ENCODE measurements around the gene MIOX. TPM values are rescaled to one million over a fixed set of nuclear protein-coding genes. Genes with fewer than 3 reads are reported as not detected.

MIOX gene
- total and polyA plus RNA-seq, 2 of the 13 experiments (the other 11 are each of a cell fraction or from before 2014, with no cell fraction given) = 1.5 to 2.9 TPM

DNA sequence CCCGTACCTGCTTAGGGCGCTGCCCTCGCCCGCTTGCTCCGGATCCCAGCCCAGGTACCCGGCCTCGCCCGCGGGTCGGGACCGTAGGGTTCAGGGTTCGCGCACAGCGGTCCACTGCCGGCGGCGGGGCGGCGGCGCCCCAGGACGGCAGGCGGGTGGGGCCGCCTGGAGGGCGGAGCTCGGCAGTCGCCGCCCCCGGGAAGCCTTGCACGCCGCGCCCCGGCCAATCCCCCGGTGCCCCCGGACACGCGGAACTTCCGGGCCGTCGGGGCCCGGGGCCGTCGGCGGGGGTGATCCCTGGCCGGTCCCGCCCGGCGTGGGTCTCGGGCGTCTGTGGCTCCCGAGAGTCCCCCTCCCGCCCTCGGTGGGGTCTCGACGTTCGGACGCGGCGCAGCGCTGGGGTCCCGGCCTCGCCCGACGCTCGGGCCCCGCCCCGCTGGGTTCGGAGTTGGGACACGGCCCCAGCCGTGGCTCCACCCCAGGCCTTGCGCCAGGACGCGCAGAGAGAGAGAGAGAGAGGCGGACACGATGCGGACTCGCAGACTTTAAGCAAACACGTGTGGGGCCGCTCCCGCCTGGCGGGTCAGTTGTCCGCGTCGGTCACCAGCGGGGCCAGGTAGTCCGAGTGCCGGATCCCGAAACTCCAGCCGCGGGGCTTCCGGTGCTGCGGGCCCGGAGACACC lies 43.4 kb downstream of the MIOX start, which contains the start of gene TYMP (continued):
- 0 out of 2 replicates have a peak, but pooled peaks have one; percentile 44 for TF ChIP-seq FOSL2 (CRISPR knock-in tag; IDR thresholded peaks at IDR 0.05)
- TF ChIP-seq NFYC (CRISPR knock-in tag; IDR thresholded peaks at IDR 0.05) = no peak
- no peak for TF ChIP-seq GPN1 (CRISPR knock-in tag; IDR thresholded peaks at IDR 0.05; ENCODE audit: borderline replicate concordance)
- TF ChIP-seq, protein P1, sequence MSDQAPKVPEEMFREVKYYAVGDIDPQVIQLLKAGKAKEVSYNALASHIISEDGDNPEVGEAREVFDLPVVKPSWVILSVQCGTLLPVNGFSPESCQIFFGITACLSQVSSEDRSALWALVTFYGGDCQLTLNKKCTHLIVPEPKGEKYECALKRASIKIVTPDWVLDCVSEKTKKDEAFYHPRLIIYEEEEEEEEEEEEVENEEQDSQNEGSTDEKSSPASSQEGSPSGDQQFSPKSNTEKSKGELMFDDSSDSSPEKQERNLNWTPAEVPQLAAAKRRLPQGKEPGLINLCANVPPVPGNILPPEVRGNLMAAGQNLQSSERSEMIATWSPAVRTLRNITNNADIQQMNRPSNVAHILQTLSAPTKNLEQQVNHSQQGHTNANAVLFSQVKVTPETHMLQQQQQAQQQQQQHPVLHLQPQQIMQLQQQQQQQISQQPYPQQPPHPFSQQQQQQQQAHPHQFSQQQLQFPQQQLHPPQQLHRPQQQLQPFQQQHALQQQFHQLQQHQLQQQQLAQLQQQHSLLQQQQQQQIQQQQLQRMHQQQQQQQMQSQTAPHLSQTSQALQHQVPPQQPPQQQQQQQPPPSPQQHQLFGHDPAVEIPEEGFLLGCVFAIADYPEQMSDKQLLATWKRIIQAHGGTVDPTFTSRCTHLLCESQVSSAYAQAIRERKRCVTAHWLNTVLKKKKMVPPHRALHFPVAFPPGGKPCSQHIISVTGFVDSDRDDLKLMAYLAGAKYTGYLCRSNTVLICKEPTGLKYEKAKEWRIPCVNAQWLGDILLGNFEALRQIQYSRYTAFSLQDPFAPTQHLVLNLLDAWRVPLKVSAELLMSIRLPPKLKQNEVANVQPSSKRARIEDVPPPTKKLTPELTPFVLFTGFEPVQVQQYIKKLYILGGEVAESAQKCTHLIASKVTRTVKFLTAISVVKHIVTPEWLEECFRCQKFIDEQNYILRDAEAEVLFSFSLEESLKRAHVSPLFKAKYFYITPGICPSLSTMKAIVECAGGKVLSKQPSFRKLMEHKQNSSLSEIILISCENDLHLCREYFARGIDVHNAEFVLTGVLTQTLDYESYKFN (CRISPR knock-in tag; conservative IDR thresholded peaks at IDR 0.05) = no peak
- no peak for TF ChIP-seq TBX3 (IDR thresholded peaks at IDR 0.05; ENCODE audit: borderline replicate concordance)
- TF ChIP-seq, protein P2, sequence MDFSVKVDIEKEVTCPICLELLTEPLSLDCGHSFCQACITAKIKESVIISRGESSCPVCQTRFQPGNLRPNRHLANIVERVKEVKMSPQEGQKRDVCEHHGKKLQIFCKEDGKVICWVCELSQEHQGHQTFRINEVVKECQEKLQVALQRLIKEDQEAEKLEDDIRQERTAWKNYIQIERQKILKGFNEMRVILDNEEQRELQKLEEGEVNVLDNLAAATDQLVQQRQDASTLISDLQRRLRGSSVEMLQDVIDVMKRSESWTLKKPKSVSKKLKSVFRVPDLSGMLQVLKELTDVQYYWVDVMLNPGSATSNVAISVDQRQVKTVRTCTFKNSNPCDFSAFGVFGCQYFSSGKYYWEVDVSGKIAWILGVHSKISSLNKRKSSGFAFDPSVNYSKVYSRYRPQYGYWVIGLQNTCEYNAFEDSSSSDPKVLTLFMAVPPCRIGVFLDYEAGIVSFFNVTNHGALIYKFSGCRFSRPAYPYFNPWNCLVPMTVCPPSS (IDR thresholded peaks at IDR 0.05) = no peak
- TF ChIP-seq, protein P3, sequence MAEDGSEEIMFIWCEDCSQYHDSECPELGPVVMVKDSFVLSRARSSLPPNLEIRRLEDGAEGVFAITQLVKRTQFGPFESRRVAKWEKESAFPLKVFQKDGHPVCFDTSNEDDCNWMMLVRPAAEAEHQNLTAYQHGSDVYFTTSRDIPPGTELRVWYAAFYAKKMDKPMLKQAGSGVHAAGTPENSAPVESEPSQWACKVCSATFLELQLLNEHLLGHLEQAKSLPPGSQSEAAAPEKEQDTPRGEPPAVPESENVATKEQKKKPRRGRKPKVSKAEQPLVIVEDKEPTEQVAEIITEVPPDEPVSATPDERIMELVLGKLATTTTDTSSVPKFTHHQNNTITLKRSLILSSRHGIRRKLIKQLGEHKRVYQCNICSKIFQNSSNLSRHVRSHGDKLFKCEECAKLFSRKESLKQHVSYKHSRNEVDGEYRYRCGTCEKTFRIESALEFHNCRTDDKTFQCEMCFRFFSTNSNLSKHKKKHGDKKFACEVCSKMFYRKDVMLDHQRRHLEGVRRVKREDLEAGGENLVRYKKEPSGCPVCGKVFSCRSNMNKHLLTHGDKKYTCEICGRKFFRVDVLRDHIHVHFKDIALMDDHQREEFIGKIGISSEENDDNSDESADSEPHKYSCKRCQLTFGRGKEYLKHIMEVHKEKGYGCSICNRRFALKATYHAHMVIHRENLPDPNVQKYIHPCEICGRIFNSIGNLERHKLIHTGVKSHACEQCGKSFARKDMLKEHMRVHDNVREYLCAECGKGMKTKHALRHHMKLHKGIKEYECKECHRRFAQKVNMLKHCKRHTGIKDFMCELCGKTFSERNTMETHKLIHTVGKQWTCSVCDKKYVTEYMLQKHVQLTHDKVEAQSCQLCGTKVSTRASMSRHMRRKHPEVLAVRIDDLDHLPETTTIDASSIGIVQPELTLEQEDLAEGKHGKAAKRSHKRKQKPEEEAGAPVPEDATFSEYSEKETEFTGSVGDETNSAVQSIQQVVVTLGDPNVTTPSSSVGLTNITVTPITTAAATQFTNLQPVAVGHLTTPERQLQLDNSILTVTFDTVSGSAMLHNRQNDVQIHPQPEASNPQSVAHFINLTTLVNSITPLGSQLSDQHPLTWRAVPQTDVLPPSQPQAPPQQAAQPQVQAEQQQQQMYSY (CRISPR knock-in tag; IDR thresholded peaks at IDR 0.05) = peak; percentile 66; the same call in 1 of the 2 replicates
- no peak for TF ChIP-seq ZNF136 (CRISPR knock-in tag; IDR thresholded peaks at IDR 0.05; ENCODE audit: low read depth)
- TF ChIP-seq KAT7 (CRISPR knock-in tag; IDR thresholded peaks at IDR 0.05; ENCODE audit: borderline replicate concordance) = no peak
- no peak for TF ChIP-seq SNAI1 (CRISPR knock-in tag; IDR thresholded peaks at IDR 0.05; ENCODE audit: borderline replicate concordance)
- TF ChIP-seq, protein P4, sequence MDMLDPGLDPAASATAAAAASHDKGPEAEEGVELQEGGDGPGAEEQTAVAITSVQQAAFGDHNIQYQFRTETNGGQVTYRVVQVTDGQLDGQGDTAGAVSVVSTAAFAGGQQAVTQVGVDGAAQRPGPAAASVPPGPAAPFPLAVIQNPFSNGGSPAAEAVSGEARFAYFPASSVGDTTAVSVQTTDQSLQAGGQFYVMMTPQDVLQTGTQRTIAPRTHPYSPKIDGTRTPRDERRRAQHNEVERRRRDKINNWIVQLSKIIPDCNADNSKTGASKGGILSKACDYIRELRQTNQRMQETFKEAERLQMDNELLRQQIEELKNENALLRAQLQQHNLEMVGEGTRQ (IDR thresholded peaks at IDR 0.05; ENCODE audit: low read depth, low read length) = no peak
- TF ChIP-seq, protein P4 (CRISPR knock-in tag; IDR thresholded peaks at IDR 0.05; ENCODE audit: borderline replicate concordance) = no peak
- no peak for TF ChIP-seq FLYWCH1 (CRISPR knock-in tag; IDR thresholded peaks at IDR 0.05)
- TF ChIP-seq ZSCAN9 (CRISPR knock-in tag; IDR thresholded peaks at IDR 0.05; ENCODE audit: borderline replicate concordance) = peak; percentile 81
- no peak for TF ChIP-seq ZNF17 (CRISPR knock-in tag; IDR thresholded peaks at IDR 0.05)
- TF ChIP-seq RCOR2 (CRISPR knock-in tag; IDR thresholded peaks at IDR 0.05) = no peak
- no peak for TF ChIP-seq SOX6 (IDR thresholded peaks at IDR 0.05)
- TF ChIP-seq SOX6 (CRISPR knock-in tag; IDR thresholded peaks at IDR 0.05) = peak; percentile 63; the same call in 1 of the 2 replicates
- TF ChIP-seq RBM22 (optimal IDR thresholded peaks at IDR 0.05; ENCODE audit: low read length) = no peak
- TF ChIP-seq MAFG (CRISPR knock-in tag; IDR thresholded peaks at IDR 0.05) = no peak
- no peak for TF ChIP-seq SMARCC2 (IDR thresholded peaks at IDR 0.05)
